ENCODE results near the gene ADGRD2. TPM values are rescaled to one million over a fixed set of nuclear protein-coding genes. Genes with fewer than 3 reads are reported as not detected.
A peak's percentile ranks its signal among the peaks of the same experiment; 100 is the strongest.

ADGRD2 gene
- total and polyA plus RNA-seq, 2 of the 13 experiments (the other 11 are each of a cell fraction or from before 2014, with no cell fraction given) = not detected

DNA sequence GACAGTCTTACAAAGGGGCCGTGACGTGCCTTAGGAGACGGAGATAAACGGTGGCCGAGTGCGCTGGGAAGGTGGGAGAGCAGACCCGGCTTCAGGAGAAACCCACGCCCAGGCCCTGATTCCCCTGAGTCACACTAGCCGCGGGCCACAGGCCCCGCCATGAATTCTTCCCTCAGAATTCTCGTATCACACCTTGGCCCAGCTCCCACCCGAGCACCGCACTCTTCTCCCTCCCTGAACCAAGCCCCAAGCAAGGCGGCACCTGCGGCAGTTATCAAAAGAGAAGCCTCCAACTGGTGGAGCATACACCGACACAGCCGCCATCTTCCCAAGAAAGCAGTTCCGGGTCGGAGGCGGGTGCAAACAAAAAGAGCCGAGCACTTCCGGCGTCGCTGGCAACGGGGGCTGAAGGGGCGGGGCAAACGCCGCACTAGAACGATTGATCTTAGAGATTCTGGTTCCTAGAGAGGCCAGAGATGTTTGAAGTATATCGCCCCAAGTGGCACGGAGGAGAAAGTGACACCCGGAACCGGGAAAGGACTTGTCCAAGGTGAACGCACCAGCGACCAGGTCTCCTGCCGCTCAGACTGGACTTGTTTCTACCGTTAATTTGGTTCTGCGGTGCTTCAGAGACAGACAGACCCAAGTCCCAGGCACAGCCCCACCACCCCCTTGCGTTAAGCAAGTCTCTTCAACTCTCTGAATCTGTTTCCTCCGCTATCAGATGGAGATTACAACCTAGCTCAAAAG, 35.0 kb upstream of the ADGRD2 start, which contains the start of gene PSMB7 (continued):
- TF ChIP-seq SAFB2 (CRISPR knock-in tag; IDR thresholded peaks at IDR 0.05; ENCODE audit: borderline replicate concordance, low read depth) (no peak; the same call in 1 of the 2 replicates), ZNF878 (CRISPR knock-in tag; IDR thresholded peaks at IDR 0.05) (no peak), ZBTB20 (CRISPR knock-in tag; IDR thresholded peaks at IDR 0.05; ENCODE audit: borderline replicate concordance, low read depth) (peak; percentile 79; the same call in 1 of the 2 replicates), DNMT1 (CRISPR knock-in tag; IDR thresholded peaks at IDR 0.05) (no peak; the same call in 1 of the 2 replicates), ZNF724P (CRISPR knock-in tag; IDR thresholded peaks at IDR 0.05; ENCODE audit: borderline replicate concordance) (no peak), KDM5A (IDR thresholded peaks at IDR 0.05; ENCODE audit: borderline replicate concordance, low read length) (peak; percentile 100), ZNF605 (CRISPR knock-in tag; IDR thresholded peaks at IDR 0.05) (peak; percentile 93), XBP1 (CRISPR knock-in tag; IDR thresholded peaks at IDR 0.05) (no peak), ZNF510 (CRISPR knock-in tag; IDR thresholded peaks at IDR 0.05; ENCODE audit: low read depth) (no peak)
- TF ChIP-seq, protein P1, sequence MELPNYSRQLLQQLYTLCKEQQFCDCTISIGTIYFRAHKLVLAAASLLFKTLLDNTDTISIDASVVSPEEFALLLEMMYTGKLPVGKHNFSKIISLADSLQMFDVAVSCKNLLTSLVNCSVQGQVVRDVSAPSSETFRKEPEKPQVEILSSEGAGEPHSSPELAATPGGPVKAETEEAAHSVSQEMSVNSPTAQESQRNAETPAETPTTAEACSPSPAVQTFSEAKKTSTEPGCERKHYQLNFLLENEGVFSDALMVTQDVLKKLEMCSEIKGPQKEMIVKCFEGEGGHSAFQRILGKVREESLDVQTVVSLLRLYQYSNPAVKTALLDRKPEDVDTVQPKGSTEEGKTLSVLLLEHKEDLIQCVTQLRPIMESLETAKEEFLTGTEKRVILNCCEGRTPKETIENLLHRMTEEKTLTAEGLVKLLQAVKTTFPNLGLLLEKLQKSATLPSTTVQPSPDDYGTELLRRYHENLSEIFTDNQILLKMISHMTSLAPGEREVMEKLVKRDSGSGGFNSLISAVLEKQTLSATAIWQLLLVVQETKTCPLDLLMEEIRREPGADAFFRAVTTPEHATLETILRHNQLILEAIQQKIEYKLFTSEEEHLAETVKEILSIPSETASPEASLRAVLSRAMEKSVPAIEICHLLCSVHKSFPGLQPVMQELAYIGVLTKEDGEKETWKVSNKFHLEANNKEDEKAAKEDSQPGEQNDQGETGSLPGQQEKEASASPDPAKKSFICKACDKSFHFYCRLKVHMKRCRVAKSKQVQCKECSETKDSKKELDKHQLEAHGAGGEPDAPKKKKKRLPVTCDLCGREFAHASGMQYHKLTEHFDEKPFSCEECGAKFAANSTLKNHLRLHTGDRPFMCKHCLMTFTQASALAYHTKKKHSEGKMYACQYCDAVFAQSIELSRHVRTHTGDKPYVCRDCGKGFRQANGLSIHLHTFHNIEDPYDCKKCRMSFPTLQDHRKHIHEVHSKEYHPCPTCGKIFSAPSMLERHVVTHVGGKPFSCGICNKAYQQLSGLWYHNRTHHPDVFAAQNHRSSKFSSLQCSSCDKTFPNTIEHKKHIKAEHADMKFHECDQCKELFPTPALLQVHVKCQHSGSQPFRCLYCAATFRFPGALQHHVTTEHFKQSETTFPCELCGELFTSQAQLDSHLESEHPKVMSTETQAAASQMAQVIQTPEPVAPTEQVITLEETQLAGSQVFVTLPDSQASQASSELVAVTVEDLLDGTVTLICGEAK (IDR thresholded peaks at IDR 0.05) = peak; percentile 82
- TF ChIP-seq, protein P1 (CRISPR knock-in tag; IDR thresholded peaks at IDR 0.05) = 0 out of 2 replicates have a peak, but pooled peaks have one; percentile 30
- TF ChIP-seq, protein P2, sequence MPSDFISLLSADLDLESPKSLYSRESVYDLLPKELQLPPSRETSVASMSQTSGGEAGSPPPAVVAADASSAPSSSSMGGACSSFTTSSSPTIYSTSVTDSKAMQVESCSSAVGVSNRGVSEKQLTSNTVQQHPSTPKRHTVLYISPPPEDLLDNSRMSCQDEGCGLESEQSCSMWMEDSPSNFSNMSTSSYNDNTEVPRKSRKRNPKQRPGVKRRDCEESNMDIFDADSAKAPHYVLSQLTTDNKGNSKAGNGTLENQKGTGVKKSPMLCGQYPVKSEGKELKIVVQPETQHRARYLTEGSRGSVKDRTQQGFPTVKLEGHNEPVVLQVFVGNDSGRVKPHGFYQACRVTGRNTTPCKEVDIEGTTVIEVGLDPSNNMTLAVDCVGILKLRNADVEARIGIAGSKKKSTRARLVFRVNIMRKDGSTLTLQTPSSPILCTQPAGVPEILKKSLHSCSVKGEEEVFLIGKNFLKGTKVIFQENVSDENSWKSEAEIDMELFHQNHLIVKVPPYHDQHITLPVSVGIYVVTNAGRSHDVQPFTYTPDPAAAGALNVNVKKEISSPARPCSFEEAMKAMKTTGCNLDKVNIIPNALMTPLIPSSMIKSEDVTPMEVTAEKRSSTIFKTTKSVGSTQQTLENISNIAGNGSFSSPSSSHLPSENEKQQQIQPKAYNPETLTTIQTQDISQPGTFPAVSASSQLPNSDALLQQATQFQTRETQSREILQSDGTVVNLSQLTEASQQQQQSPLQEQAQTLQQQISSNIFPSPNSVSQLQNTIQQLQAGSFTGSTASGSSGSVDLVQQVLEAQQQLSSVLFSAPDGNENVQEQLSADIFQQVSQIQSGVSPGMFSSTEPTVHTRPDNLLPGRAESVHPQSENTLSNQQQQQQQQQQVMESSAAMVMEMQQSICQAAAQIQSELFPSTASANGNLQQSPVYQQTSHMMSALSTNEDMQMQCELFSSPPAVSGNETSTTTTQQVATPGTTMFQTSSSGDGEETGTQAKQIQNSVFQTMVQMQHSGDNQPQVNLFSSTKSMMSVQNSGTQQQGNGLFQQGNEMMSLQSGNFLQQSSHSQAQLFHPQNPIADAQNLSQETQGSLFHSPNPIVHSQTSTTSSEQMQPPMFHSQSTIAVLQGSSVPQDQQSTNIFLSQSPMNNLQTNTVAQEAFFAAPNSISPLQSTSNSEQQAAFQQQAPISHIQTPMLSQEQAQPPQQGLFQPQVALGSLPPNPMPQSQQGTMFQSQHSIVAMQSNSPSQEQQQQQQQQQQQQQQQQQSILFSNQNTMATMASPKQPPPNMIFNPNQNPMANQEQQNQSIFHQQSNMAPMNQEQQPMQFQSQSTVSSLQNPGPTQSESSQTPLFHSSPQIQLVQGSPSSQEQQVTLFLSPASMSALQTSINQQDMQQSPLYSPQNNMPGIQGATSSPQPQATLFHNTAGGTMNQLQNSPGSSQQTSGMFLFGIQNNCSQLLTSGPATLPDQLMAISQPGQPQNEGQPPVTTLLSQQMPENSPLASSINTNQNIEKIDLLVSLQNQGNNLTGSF (CRISPR knock-in tag; IDR thresholded peaks at IDR 0.05) = peak; percentile 44; the same call in 1 of the 2 replicates
- TF ChIP-seq, protein P3, sequence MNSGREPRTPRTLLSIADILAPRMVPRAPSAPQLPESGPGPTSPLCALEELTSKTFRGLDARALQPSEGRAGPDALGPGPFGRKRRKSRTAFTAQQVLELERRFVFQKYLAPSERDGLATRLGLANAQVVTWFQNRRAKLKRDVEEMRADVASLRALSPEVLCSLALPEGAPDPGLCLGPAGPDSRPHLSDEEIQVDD (CRISPR knock-in tag; IDR thresholded peaks at IDR 0.05; ENCODE audit: borderline replicate concordance) = no peak

Measured in HepG2 (cell line).